Hepatocyte (in vitro differentiated cells): ENCODE measurements around the gene SLC23A3.

Experiments
- EZH2 ChIP-seq: fragments of 200-600 bp; sonication (generic); IDR thresholded peaks from 2 replicates; pipeline ENCODE4 v1.6.1; 2016; ENCODE audit warnings: antibody characterized with exemption, mild to moderate bottlenecking, borderline replicate concordance
- TF ChIP-seq, protein P1 (sequence below): fragments of 200-600 bp; sonication (generic); IDR thresholded peaks from 2 replicates; pipeline ENCODE4 v1.5.1; 2016; ENCODE audit warnings: antibody characterized with exemption, mild to moderate bottlenecking; ENCODE audit not compliant: poor library complexity

DNA sequence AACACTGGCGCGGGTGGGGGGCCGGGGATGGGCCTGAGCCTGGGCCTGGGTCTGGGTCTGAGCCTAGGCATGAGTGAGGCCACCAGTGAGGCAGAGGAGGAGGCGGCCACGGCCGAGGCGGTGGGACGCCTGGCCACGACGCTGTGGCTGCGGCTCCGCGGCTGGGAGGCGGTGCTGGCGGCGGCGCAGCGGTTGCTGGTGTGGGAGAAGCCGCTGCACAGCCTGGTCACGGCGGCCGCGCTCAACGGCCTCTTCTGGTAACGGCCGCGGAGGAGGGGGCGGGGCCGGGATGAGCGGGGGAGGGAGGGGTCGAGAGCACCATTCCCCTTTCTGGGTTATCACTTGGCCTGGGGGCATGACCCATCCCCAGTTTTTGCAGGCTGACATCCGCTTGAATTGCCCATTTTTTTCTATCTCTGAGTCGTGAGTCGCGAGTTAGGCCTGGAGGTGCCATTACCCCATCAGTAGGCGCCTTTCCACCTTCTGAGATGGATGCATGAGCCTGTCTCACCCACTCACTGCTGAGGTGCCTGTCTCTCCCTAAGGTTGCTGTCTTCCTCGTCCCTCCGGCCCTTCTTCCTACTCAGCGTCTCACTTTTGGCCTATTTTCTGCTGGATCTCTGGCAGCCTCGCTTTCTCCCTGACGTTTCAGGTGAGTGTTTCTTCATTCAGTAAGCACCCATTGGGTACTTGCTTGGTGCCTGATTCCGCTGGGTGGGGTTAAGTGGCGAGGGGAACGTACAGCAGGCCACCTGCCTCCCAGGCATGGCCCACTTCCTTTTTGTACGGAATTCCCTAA, 8.7 kb upstream of the SLC23A3 start:
- TF ChIP-seq, protein P1, sequence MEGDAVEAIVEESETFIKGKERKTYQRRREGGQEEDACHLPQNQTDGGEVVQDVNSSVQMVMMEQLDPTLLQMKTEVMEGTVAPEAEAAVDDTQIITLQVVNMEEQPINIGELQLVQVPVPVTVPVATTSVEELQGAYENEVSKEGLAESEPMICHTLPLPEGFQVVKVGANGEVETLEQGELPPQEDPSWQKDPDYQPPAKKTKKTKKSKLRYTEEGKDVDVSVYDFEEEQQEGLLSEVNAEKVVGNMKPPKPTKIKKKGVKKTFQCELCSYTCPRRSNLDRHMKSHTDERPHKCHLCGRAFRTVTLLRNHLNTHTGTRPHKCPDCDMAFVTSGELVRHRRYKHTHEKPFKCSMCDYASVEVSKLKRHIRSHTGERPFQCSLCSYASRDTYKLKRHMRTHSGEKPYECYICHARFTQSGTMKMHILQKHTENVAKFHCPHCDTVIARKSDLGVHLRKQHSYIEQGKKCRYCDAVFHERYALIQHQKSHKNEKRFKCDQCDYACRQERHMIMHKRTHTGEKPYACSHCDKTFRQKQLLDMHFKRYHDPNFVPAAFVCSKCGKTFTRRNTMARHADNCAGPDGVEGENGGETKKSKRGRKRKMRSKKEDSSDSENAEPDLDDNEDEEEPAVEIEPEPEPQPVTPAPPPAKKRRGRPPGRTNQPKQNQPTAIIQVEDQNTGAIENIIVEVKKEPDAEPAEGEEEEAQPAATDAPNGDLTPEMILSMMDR = no peak
- TF ChIP-seq EZH2 = no peak
